Tibial nerve (tissue), 3 donors: ENCODE data around the gene TAS2R30.

Source experiments
- CTCF ChIP-seq, 5 experiments: fragments of 200-600 bp in 3 of 5; fragments of 450-650 bp in 2 of 5; sonication (generic) in 3 of 5; IDR thresholded peaks; one replicate each; pipeline ENCODE4 v1.5.1; 2016 to 2019; ENCODE audit warnings: antibody characterized with exemption in 5 of 5, mild to moderate bottlenecking in 3 of 5, moderate library complexity in 2 of 5
- POLR2A ChIP-seq, 2 donors: fragments of 450-650 bp; IDR thresholded peaks; one replicate each; pipeline ENCODE4 v1.6.1; 2017; ENCODE audit warnings: antibody characterized with exemption in 2 of 2, mild to moderate bottlenecking in 2 of 2, moderate library complexity in 2 of 2

GRCh38 chr12:11171145-11171968 lies 36.9 kb upstream of the TAS2R30 start, which contains the start of gene SMIM10L1:
- TF ChIP-seq CTCF (IDR thresholded peaks at IDR 0.05) (peak in 1 of 5 experiments; percentile 29), POLR2A (IDR thresholded peaks at IDR 0.05) (peak; percentile 7 to 42)
